Ishikawa (cell line): Measurements from ENCODE around the gene PIK3C2G.

Experiments used
- CEBPB ChIP-seq: IDR thresholded peaks from 2 replicates; pipeline ENCODE4 v1.6.1; 2012
- CREB1 ChIP-seq: IDR thresholded peaks from 2 replicates; pipeline ENCODE4 v1.6.1; 2012; ENCODE audit warnings: low read depth
- EGR1 ChIP-seq: IDR thresholded peaks from 2 replicates; pipeline ENCODE4 v1.6.1; 2012
- EP300 ChIP-seq: IDR thresholded peaks from 2 replicates; pipeline ENCODE4 v1.6.1; 2012; ENCODE audit warnings: borderline replicate concordance
- FOXM1 ChIP-seq: IDR thresholded peaks from 2 replicates; pipeline ENCODE4 v1.6.1; 2012; ENCODE audit warnings: low read depth, borderline replicate concordance
- NFIC ChIP-seq: IDR thresholded peaks from 2 replicates; pipeline ENCODE4 v1.6.1; 2012
- RAD21 ChIP-seq: IDR thresholded peaks from 2 replicates; pipeline ENCODE4 v1.6.1; 2012; ENCODE audit warnings: low read depth
- TAF1 ChIP-seq: IDR thresholded peaks from 2 replicates; pipeline ENCODE4 v1.6.1; 2012; ENCODE audit warnings: low read depth, mild to moderate bottlenecking
- TCF12 ChIP-seq: IDR thresholded peaks from 2 replicates; pipeline ENCODE4 v1.6.1; 2012; ENCODE audit warnings: low read depth
- TEAD4 ChIP-seq: IDR thresholded peaks from 2 replicates; pipeline ENCODE4 v1.6.1; 2012
- YY1 ChIP-seq: IDR thresholded peaks from 2 replicates; pipeline ENCODE4 v1.6.1; 2012; ENCODE audit warnings: low read depth
- ZBTB7A ChIP-seq: IDR thresholded peaks from 2 replicates; pipeline ENCODE4 v1.6.1; 2012; ENCODE audit warnings: low read depth
- TF ChIP-seq, protein P1 (sequence below): IDR thresholded peaks from 2 replicates; pipeline ENCODE4 v1.6.1; 2012
- TF ChIP-seq, protein P2 (sequence below): IDR thresholded peaks from 2 replicates; pipeline ENCODE4 v1.6.1; 2012; ENCODE audit warnings: low read depth, mild to moderate bottlenecking
- TF ChIP-seq, protein P3 (sequence below): IDR thresholded peaks from 2 replicates; pipeline ENCODE4 v1.6.1; 2012

The PIK3C2G gene

DNA sequence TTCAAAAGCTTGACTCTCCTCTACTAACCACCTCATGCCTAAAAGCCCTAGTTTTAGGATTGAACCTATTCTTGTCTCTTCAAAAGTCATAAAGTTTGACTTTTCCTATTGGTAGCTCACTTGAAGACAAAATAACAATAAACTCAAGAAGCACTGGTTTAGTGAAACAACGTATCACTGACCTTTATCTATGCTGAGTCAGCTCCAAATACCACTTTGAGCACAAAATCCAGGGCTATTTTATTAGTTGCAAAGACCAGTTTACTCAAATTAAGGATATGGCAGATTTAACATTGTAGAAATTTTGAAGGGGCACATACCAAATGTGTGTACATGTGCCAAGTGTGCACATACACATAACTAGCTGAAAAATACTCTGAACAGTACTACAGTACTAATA is 45.0 kb downstream of the PIK3C2G start:
- TF ChIP-seq EP300 (no peak), FOXM1 (no peak), TCF12 (no peak), RAD21 (no peak), TAF1 (no peak)
- TF ChIP-seq, protein P1, sequence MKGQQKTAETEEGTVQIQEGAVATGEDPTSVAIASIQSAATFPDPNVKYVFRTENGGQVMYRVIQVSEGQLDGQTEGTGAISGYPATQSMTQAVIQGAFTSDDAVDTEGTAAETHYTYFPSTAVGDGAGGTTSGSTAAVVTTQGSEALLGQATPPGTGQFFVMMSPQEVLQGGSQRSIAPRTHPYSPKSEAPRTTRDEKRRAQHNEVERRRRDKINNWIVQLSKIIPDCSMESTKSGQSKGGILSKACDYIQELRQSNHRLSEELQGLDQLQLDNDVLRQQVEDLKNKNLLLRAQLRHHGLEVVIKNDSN: no peak
- TF ChIP-seq, protein P2, sequence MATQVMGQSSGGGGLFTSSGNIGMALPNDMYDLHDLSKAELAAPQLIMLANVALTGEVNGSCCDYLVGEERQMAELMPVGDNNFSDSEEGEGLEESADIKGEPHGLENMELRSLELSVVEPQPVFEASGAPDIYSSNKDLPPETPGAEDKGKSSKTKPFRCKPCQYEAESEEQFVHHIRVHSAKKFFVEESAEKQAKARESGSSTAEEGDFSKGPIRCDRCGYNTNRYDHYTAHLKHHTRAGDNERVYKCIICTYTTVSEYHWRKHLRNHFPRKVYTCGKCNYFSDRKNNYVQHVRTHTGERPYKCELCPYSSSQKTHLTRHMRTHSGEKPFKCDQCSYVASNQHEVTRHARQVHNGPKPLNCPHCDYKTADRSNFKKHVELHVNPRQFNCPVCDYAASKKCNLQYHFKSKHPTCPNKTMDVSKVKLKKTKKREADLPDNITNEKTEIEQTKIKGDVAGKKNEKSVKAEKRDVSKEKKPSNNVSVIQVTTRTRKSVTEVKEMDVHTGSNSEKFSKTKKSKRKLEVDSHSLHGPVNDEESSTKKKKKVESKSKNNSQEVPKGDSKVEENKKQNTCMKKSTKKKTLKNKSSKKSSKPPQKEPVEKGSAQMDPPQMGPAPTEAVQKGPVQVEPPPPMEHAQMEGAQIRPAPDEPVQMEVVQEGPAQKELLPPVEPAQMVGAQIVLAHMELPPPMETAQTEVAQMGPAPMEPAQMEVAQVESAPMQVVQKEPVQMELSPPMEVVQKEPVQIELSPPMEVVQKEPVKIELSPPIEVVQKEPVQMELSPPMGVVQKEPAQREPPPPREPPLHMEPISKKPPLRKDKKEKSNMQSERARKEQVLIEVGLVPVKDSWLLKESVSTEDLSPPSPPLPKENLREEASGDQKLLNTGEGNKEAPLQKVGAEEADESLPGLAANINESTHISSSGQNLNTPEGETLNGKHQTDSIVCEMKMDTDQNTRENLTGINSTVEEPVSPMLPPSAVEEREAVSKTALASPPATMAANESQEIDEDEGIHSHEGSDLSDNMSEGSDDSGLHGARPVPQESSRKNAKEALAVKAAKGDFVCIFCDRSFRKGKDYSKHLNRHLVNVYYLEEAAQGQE: no peak
- TF ChIP-seq, protein P3, sequence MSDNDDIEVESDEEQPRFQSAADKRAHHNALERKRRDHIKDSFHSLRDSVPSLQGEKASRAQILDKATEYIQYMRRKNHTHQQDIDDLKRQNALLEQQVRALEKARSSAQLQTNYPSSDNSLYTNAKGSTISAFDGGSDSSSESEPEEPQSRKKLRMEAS: no peak

DNA sequence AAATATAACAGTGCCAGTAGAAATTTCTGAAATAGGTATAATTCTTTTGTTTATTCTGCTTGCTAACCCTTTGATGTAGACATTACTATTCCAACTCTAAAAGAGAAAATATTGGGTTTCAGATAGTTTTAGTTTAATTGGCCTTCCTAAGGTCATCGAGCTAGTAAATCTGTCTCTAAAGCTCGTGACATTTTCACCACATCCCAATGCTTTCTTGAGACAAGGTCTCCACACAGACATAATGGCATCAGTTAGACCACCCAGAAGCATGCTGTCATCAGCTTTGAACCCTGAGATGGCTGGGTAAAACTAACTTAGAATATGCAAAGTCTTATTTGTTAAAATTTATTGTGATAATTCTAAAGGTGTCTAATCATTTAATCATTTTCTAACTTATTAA is 52.0 kb downstream of the PIK3C2G start:
- TF ChIP-seq EP300 (no peak), ZBTB7A (no peak), FOXM1 (no peak), NFIC (no peak), YY1 (no peak), CEBPB (no peak)

DNA sequence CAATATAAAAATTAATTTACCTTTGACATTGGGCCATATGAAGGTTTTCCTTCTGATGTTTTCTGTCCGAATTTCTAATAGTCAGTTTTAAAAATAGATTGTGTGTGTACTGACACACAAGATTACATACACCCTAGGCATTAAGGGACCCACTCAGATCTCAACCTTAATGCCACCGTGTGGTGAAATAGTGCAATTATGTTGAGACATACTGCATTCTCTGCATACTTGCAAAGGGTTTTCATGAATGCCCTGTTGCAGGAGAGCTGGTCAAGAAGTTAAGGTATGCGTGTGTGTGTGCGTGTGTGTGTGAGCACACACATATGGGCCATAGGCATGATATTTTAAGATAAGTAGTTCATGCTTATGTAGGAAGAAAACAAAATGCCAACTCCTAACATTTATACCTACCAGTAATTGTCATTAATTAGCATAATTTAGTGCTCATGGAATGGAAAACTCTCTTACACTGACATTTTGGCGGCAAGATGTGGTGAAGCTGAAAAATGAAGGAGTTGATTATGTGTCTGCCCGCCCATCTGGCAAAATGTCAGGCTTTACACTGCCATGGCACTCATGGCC is 58.8 kb downstream of the PIK3C2G start:
- peak; percentile 98 for TF ChIP-seq TEAD4
- TF ChIP-seq TAF1: no peak
- TF ChIP-seq YY1: peak; percentile 15; the same call in 1 of the 2 replicates
- TF ChIP-seq ZBTB7A: no peak
- TF ChIP-seq CEBPB: peak; percentile 92
- peak; percentile 72 for TF ChIP-seq RAD21
- TF ChIP-seq, protein P3: peak; percentile 27; the same call in 1 of the 2 replicates

DNA sequence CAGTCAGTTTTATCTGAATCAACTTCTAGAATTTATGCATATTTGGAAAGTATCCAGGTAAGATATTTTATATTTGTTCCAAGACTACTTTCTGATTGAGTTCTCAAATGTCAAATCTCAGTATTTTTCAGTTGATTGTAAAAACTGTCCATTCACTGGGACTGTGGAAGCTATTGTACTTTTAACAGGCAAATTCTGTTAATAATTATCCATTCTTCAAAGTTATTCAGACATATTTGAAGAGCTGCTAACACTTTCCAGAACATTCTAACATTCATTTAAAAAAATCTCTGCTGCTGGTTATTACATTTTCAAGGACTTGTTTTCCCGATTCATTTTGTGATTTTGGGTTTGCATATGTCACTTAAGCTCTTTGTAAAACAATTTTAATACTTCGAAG is 59.7 kb downstream of the PIK3C2G start:
- no peak for TF ChIP-seq ZBTB7A
- TF ChIP-seq, protein P3: no peak
- no peak for TF ChIP-seq EP300
- no peak for TF ChIP-seq TAF1
- no peak for TF ChIP-seq TCF12
- no peak for TF ChIP-seq CREB1
- no peak for TF ChIP-seq FOXM1
- TF ChIP-seq NFIC: no peak
- TF ChIP-seq EGR1: no peak
- TF ChIP-seq, protein P2: no peak
- TF ChIP-seq YY1: no peak
- TF ChIP-seq, protein P1: no peak
- TF ChIP-seq TEAD4: no peak
- no peak for TF ChIP-seq CEBPB
- no peak for TF ChIP-seq RAD21

DNA sequence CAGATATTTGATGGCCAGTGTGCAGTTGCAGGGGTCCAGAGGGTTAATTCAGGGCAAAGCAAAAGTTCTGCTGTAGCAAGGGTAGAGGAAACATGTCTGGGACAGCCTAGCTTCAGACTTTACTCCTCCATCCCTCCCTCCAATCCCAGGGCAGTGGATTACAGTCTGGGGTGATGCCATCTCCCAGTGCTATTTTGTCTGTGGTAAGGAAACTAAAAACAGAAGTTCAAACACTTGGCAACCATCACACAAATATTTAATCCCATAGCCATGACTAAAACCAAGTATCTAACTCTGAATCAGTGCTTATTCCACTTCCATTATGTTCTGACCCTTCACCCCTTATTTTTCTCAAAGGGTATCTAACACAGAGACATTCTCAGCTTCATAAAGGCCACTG is 61.8 kb downstream of the PIK3C2G start:
- TF ChIP-seq NFIC (no peak), FOXM1 (no peak)

DNA sequence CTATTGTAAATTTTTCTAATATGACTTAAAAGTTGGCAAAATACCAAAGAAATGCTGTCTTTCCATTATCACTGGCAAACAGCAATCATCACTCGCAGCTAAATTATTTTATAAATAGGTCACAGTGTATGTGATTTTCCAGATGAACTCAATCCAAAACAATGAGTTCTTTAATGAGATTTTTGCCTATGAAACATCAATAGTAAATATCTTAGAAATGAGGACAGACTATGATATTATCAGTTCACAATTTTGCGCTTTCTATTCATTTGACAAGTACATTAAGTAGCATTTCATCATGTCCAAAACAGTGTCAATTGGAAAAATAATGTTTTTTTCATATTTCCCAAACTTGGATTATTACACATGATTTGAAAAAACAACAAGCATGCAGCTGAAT is 65.7 kb downstream of the PIK3C2G start:
- TF ChIP-seq CREB1 (no peak), TCF12 (no peak), TAF1 (no peak), CEBPB (no peak), NFIC (no peak), FOXM1 (no peak), EGR1 (no peak), RAD21 (no peak), TEAD4 (no peak), EP300 (no peak)
- TF ChIP-seq, protein P1: no peak
